Vagina (tissue), 2 donors: Measurements from ENCODE around the gene TBC1D14. TPM values are rescaled to one million over a fixed set of nuclear protein-coding genes. Genes with fewer than 3 reads are reported as not detected.

Experiments used
- DNase-seq, 2 donors: peaks; one replicate each; pipeline ENCODE4 v3.0.0-alpha.2; 2017; ENCODE audit errors: extremely low spot score in 2 of 2
- H3K27ac ChIP-seq: fragments of 200-600 bp; sonication (generic); one replicate; pipeline ENCODE4 v1.5.1; 2019
- H3K27me3 ChIP-seq: fragments of 200-600 bp; sonication (generic); one replicate; pipeline ENCODE4 v1.5.1; 2019
- H3K36me3 ChIP-seq, 2 donors: fragments of 200-600 bp; sonication (generic); one replicate each; pipeline ENCODE4 v1.5.1; 2017 to 2019
- H3K4me1 ChIP-seq: fragments of 200-600 bp; sonication (generic); one replicate; pipeline ENCODE4 v1.5.1; 2019
- H3K4me3 ChIP-seq, 2 donors: fragments of 200-600 bp; sonication (generic); 1 replicate in 1 of 2; 2 replicates in 1 of 2; pipeline ENCODE4 v1.5.1; 2016 to 2019
- H3K9me3 ChIP-seq: fragments of 200-600 bp; sonication (generic); one replicate; pipeline ENCODE4 v1.5.1; 2019
- POLR2A ChIP-seq, 2 donors: fragments of 450-650 bp; IDR thresholded peaks; one replicate each; pipeline ENCODE4 v1.6.1; 2017; ENCODE audit warnings: antibody characterized with exemption in 2 of 2, mild to moderate bottlenecking in 2 of 2, moderate library complexity in 2 of 2
- POLR2AphosphoS5 ChIP-seq, 2 donors: sonication (generic); formaldehyde crosslinking; IDR thresholded peaks; one replicate each; pipeline ENCODE4 v1.9.0; 2017; ENCODE audit warnings: antibody characterized with exemption in 2 of 2, mild to moderate bottlenecking in 2 of 2, low read depth in 1 of 2; ENCODE audit not compliant: insufficient read depth in 1 of 2
- intact Hi-C: fragments of 100-400 bp; cut with DNase I; formaldehyde crosslinking; loops from one replicate; pipeline ENCODE4 v1.15.1; 2023
- total RNA-seq: library from RNA; depleted of rRNA; stranded (reverse); fragments of >200 nt; gene quantifications from one replicate; pipeline ENCODE4 v1.2.3, GENCODE V29; 2016
- TF ChIP-seq, protein P1 (sequence below), 3 experiments: fragments of 450-650 bp in 2 of 3; fragments of 200-600 bp in 1 of 3; sonication (generic) in 1 of 3; IDR thresholded peaks; one replicate each; pipeline ENCODE4 v1.5.1; 2017 to 2019; ENCODE audit warnings: antibody characterized with exemption in 3 of 3, mild to moderate bottlenecking in 2 of 3, moderate library complexity in 2 of 3

Gene TBC1D14
- total RNA-seq, 1 donor from 2014 or later, result 35.4 TPM

DNA sequence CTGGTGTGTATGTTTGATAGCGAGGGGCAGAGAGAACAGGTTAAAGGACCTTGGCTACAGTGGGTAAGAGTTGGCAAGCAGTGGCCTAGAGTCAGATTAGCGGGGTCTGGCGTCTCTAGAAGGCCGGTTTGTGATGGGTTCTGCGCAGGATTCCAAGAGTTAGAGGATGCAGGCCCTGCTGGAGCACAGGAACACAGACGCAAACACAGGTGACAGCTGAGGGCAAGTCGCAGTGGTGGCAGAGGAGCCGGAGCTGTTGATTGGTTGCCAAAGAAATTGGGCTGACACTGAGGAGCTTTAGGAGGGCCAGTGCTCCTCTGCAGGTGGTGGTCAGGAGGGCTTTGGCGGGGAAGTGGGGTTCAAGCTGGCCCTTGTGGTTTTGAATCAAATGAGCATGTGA, 137.3 kb downstream of the TBC1D14 start:
- Histone ChIP-seq H3K4me3 (no peak overlapping the region), H3K4me1 (peaks cover 64% of the 10 kb centered on the region), H3K9me3 (no peaks in the 10 kb centered on the region), H3K36me3 (no peaks in the 10 kb centered on the region), H3K27me3 (no peaks in the 10 kb centered on the region), H3K27ac (no peak overlapping the region)
- intact Hi-C loops, result no loop called here
- DNase-seq, result peak in 1 of 2 donors; percentile 61
- TF ChIP-seq POLR2AphosphoS5 (IDR thresholded peaks at IDR 0.05; ENCODE audit: insufficient read depth in 1 of 2, low read depth in 1 of 2) (no peak), POLR2A (IDR thresholded peaks at IDR 0.05) (no peak)
- TF ChIP-seq, protein P1, sequence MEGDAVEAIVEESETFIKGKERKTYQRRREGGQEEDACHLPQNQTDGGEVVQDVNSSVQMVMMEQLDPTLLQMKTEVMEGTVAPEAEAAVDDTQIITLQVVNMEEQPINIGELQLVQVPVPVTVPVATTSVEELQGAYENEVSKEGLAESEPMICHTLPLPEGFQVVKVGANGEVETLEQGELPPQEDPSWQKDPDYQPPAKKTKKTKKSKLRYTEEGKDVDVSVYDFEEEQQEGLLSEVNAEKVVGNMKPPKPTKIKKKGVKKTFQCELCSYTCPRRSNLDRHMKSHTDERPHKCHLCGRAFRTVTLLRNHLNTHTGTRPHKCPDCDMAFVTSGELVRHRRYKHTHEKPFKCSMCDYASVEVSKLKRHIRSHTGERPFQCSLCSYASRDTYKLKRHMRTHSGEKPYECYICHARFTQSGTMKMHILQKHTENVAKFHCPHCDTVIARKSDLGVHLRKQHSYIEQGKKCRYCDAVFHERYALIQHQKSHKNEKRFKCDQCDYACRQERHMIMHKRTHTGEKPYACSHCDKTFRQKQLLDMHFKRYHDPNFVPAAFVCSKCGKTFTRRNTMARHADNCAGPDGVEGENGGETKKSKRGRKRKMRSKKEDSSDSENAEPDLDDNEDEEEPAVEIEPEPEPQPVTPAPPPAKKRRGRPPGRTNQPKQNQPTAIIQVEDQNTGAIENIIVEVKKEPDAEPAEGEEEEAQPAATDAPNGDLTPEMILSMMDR (IDR thresholded peaks at IDR 0.05), result no peak

DNA sequence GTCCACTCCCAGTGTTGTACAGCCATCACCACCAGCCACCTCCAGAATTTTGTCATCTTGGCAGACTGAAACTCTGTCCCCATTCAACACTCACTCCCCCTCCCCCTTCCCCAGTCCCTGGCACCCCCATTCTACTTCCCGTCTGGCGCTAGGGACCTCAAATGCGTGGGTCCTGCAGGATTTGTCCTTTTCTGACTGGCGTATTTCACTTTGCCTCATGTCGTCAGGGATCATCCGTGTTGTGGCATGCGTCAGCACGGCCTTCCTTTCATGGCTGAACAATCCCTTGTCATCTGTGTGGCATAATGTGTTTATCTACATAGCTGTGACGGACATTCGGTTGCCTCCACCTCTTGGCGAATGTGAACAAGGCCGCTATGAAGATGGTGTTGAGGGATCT, 139.0 kb downstream of the TBC1D14 start:
- Histone ChIP-seq H3K4me1 (peaks cover 73% of the 10 kb centered on the region), H3K4me3 (no peak overlapping the region), H3K9me3 (no peaks in the 10 kb centered on the region), H3K36me3 (no peaks in the 10 kb centered on the region), H3K27ac (no peak overlapping the region), H3K27me3 (no peaks in the 10 kb centered on the region)
- no peak for TF ChIP-seq POLR2AphosphoS5 (IDR thresholded peaks at IDR 0.05; ENCODE audit: insufficient read depth in 1 of 2, low read depth in 1 of 2)
- TF ChIP-seq, protein P1 (IDR thresholded peaks at IDR 0.05), result no peak
- intact Hi-C loops, result no loop called here
- DNase-seq, result no peak

DNA sequence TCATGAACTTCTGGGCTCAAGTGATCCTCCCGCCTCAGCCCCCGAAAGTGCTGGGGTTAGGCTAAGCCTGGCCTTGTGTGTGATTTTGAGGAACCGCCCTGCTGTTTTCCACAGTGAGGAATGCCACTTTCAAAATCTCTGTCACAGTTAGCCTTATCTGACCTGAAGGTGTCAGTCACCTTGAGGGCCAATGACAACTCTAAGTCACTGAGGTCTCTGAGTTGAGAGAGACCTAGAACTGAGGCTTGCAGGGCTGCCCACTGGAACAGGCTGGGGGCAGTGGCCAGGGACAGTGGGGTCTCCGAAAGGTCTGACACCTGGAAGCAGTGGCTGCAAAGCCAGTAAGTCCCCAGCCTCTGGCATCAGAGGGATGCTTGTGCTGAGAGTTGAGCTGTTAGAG, 139.7 kb downstream of the TBC1D14 start:
- Histone ChIP-seq H3K4me3 (no peak overlapping the region), H3K36me3 (peaks cover 0 to 4% of the 10 kb centered on the region in 2 donors), H3K9me3 (no peaks in the 10 kb centered on the region), H3K4me1 (peaks cover 71% of the 10 kb centered on the region), H3K27me3 (no peaks in the 10 kb centered on the region), H3K27ac (no peak overlapping the region)
- no peak for DNase-seq
- intact Hi-C loops, result no loop called here
- TF ChIP-seq POLR2A (IDR thresholded peaks at IDR 0.05), result no peak
- TF ChIP-seq POLR2AphosphoS5 (IDR thresholded peaks at IDR 0.05; ENCODE audit: insufficient read depth in 1 of 2, low read depth in 1 of 2), result no peak

DNA sequence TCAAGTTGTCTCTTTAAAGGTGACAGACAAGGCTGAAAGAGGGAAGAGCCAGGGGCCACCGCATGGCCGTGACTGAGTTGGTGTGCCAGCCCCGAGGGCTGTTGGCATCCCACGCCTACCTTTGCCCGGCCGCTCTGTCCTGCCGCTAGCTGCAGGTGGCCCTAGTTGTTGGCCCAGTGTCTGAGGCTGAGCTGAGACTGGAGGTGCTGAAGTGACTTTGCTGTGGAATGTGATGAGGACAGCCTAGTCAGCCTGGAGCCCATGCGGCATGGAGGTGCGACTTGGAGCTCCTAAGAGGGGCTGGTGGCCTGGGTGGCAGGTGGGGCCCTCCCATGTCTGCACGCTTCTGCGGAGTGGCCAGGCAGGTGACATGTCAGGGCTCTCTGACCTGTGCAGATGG, 140.1 kb downstream of the TBC1D14 start:
- Histone ChIP-seq H3K4me1 (peaks cover 66% of the 10 kb centered on the region), H3K4me3 (no peak overlapping the region), H3K27ac (no peak overlapping the region), H3K9me3 (no peaks in the 10 kb centered on the region), H3K27me3 (no peaks in the 10 kb centered on the region), H3K36me3 (peaks cover 0 to 8% of the 10 kb centered on the region in 2 donors)
- TF ChIP-seq POLR2AphosphoS5 (IDR thresholded peaks at IDR 0.05; ENCODE audit: insufficient read depth in 1 of 2, low read depth in 1 of 2) (no peak), POLR2A (IDR thresholded peaks at IDR 0.05) (no peak)
- TF ChIP-seq, protein P1 (IDR thresholded peaks at IDR 0.05), result no peak
- peak in 1 of 2 donors; percentile 61 for DNase-seq
- intact Hi-C loops, result no loop called here

DNA sequence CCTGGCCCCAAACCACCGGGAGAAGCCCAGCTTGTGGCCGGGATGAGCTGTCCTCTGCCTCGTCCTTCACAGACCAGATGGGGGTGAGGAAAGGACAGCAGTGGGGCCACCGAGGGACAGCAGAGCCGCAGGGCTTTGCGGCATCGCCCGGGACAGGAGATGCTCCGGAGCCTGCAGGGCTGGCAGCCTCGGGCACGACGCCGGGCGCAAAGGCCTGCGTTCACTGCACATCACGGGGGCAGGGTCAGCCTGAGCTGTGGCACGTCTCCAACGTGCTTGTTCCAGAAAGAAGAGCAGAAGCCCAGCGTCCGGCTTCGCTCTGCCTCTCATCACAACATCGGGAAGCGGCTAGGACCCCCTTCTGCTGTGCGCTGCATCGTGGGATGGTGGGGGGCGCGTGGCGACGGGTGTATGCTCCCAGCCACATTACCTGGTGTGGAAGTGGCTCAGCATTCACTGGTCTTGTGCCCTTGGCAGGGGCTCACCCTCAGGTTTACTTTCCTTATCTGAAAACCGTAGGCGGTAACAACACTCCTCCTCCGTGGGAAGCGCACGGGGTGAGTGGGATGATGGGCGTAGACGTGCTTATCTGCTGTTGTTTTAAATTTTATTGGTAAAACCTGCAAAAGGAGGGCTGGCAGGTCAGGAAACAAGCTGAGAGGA, 141.0 kb downstream of the TBC1D14 start:
- H3K4me3 ChIP-seq, result no peak overlapping the region
- H3K4me1 ChIP-seq, result peaks cover 57% of the 10 kb centered on the region
- no peaks in the 10 kb centered on the region for H3K9me3 ChIP-seq
- no peak overlapping the region for H3K27ac ChIP-seq
- TF ChIP-seq, protein P1 (IDR thresholded peaks at IDR 0.05), result no peak
- no peak for TF ChIP-seq POLR2AphosphoS5 (IDR thresholded peaks at IDR 0.05; ENCODE audit: insufficient read depth in 1 of 2, low read depth in 1 of 2)
- no peak for TF ChIP-seq POLR2A (IDR thresholded peaks at IDR 0.05)
- H3K36me3 ChIP-seq, result peaks cover 0 to 17% of the 10 kb centered on the region in 2 donors
- DNase-seq, result peak in 1 of 2 donors; percentile 88
- intact Hi-C loops, result no loop called here
- H3K27me3 ChIP-seq, result no peaks in the 10 kb centered on the region
